Neural crest cell (in vitro differentiated cells): Measurements from ENCODE around the gene CR1. TPM values are rescaled to one million over a fixed set of nuclear protein-coding genes. Genes with fewer than 3 reads are reported as not detected.
"Not testable (repeated sequence)": the region's sequence is repeated elsewhere in the genome, so short reads cannot be mapped to it uniquely, and the experiment has no call there.

ENCODE experiments used
- DNase-seq: peaks from one replicate; pipeline ENCODE4 v3.0.0; 2021; ENCODE audit warnings: low read depth, mixed read lengths, low spot score
- H3K27ac Mint-ChIP-seq: one replicate; pipeline ENCODE4 v1.8.0; 2021; ENCODE audit warnings: mild to moderate bottlenecking, mixed read lengths; ENCODE audit not compliant: unreplicated experiment
- H3K27me3 Mint-ChIP-seq: 2 replicates; pipeline ENCODE4 v1.8.0; 2021; ENCODE audit warnings: low read depth, mild to moderate bottlenecking, mixed read lengths
- H3K36me3 Mint-ChIP-seq: 2 replicates; pipeline ENCODE4 v1.8.0; 2021; ENCODE audit warnings: low read depth, mild to moderate bottlenecking, mixed read lengths
- H3K4me1 Mint-ChIP-seq: 2 replicates; pipeline ENCODE4 v1.8.0; 2021; ENCODE audit warnings: mixed read lengths
- H3K4me3 Mint-ChIP-seq: one replicate; pipeline ENCODE4 v1.8.0; 2021; ENCODE audit warnings: mild to moderate bottlenecking, mixed read lengths
- H3K9me3 Mint-ChIP-seq: 2 replicates; pipeline ENCODE4 v1.8.0; 2021; ENCODE audit warnings: mixed read lengths
- total RNA-seq: library from RNA; stranded (reverse); gene quantifications from 2 replicates; pipeline ENCODE4 v1.2.1, GENCODE V29; 2021
- TF ChIP-seq, protein P1 (sequence below): fragments of 200-600 bp; sonication (generic); conservative IDR thresholded peaks from 2 replicates; pipeline ENCODE4 v1.5.0; 2021; ENCODE audit warnings: antibody characterized with exemption, mild to moderate bottlenecking

The CR1 gene
- total RNA-seq, 1 donor from 2014 or later: not detected

DNA sequence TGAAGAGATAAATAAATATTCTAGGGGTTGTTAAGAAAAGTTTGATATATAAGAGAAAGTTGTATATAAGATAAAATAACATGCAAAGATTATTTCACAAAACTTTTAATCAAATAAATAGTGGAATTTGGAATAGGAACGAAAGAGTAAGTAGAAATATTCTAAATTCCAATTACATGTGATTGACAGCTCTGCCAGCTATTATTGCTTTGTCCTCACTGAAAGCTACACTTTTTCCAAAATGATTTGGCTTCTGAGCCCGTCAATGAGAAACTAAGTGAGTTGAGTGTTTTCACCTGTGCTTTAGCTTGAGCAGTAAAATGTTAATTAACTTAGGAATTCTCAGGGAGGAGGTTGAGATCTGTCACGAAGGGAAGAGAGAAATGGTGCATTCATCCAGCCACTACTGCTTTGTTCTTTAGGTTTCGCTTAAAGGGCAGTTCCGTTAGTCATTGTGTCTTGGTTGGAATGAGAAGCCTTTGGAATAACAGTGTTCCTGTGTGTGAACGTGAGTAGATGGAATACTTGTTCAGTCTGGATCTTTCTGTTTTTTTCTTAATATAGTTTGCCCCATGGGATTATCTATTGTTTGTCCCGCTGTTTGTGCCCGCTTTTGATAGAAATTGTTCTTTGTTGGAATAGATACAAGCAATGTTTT lies 85.7 kb downstream of the CR1 start:
- Mint-ChIP-seq H3K4me3 (no peak overlapping the region), H3K27me3 (peaks cover 3% of the 10 kb centered on the region), H3K9me3 (no peaks in the 10 kb centered on the region), H3K27ac (no peak overlapping the region), H3K4me1 (peaks cover 10% of the 10 kb centered on the region), H3K36me3 (no peaks in the 10 kb centered on the region)
- TF ChIP-seq, protein P1, sequence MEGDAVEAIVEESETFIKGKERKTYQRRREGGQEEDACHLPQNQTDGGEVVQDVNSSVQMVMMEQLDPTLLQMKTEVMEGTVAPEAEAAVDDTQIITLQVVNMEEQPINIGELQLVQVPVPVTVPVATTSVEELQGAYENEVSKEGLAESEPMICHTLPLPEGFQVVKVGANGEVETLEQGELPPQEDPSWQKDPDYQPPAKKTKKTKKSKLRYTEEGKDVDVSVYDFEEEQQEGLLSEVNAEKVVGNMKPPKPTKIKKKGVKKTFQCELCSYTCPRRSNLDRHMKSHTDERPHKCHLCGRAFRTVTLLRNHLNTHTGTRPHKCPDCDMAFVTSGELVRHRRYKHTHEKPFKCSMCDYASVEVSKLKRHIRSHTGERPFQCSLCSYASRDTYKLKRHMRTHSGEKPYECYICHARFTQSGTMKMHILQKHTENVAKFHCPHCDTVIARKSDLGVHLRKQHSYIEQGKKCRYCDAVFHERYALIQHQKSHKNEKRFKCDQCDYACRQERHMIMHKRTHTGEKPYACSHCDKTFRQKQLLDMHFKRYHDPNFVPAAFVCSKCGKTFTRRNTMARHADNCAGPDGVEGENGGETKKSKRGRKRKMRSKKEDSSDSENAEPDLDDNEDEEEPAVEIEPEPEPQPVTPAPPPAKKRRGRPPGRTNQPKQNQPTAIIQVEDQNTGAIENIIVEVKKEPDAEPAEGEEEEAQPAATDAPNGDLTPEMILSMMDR: no peak
- no peak for DNase-seq

DNA sequence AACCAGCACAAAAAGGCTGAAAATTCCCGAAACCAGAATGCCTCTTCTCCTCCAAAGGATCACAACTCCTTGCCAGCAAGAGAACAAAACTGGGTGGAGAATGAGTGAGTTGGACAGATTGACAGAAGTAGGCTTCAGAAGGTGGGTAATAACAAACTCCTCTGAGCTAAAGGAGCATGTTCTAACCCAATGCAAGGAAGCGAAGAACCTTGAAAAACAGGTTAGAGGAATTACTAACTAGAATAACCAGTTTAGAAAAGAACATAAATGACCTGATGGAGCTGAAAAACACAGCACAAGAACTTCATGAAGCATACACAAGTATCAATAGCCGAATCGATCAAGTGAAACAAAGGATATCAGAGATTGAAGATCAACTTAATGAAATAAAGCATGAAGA lies 93.5 kb downstream of the CR1 start:
- H3K4me3 Mint-ChIP-seq, H3K36me3 Mint-ChIP-seq, H3K27ac Mint-ChIP-seq, H3K9me3 Mint-ChIP-seq, H3K4me1 Mint-ChIP-seq, DNase-seq: not testable (repeated sequence)
- peaks cover 11% of the 10 kb centered on the region for H3K27me3 Mint-ChIP-seq

DNA sequence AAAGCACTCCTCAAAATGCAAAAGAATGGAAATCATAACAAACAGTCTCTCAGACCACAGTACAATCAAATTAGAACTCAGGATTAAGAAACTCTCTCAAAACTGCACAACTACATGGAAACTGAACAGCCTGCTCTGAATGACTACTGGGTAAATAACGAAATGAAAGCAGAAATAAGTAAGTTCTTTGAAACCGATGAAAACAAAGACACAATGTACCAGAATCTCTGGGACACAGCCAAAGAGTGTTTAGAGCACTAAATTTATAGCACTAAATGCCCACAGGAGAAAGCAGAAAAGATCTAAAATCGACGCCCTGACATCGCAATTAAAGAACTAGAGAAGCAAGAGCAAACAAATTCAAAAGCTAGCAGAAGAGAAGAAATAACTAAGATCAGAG lies 95.2 kb downstream of the CR1 start:
- peaks cover 11% of the 10 kb centered on the region for H3K27me3 Mint-ChIP-seq
- H3K4me3 Mint-ChIP-seq, H3K4me1 Mint-ChIP-seq, H3K36me3 Mint-ChIP-seq, H3K9me3 Mint-ChIP-seq, H3K27ac Mint-ChIP-seq, DNase-seq: not testable (repeated sequence)

DNA sequence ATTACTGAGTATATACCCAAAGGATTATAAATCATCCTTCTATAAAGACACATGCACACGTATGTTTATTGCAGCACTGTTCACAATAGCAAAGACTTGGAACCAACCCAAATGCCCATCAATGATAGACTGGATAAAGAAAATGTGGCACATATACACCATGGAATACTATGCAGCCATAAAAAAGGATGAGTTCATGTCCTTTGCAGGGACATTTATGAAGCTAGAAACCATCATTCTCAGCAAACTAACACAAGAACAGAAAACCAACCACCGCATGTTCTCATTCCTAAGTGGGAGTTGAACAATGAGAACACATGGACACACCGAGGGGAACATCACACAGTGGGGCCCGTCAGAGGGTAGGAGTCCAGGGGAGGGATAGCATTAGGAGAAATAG lies 98.1 kb downstream of the CR1 start:
- not testable (repeated sequence) for H3K36me3 Mint-ChIP-seq

DNA sequence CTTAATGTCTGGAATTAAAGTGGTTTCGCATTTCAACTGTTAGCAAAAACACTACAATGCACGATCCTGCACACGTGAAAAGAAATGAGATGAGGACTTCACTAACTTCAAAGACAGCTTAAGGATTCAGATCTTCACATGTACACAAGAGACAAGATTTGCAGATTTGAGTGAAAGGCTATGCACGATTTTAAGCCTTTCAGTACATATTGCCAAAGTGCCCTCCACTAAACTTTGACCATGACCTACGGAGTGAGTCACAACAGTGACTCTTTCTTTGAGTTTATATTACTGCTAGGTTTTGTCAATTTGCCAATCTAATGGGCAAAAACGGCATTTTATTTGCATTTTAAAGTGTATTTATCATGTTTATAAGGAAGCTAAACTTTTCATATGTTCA lies 107.8 kb downstream of the CR1 start:
- TF ChIP-seq, protein P1: no peak
- Mint-ChIP-seq H3K36me3 (no peaks in the 10 kb centered on the region), H3K4me3 (no peak overlapping the region), H3K27me3 (peaks cover 4% of the 10 kb centered on the region), H3K4me1 (no peaks in the 10 kb centered on the region), H3K27ac (no peak overlapping the region), H3K9me3 (no peaks in the 10 kb centered on the region)
- DNase-seq: no peak

More for the DNA sequence above, 98.1 kb downstream of the CR1 start:
- H3K4me1 Mint-ChIP-seq, H3K9me3 Mint-ChIP-seq, H3K27ac Mint-ChIP-seq, DNase-seq, H3K4me3 Mint-ChIP-seq: not testable (repeated sequence)
- H3K27me3 Mint-ChIP-seq: peaks cover 11% of the 10 kb centered on the region

DNA sequence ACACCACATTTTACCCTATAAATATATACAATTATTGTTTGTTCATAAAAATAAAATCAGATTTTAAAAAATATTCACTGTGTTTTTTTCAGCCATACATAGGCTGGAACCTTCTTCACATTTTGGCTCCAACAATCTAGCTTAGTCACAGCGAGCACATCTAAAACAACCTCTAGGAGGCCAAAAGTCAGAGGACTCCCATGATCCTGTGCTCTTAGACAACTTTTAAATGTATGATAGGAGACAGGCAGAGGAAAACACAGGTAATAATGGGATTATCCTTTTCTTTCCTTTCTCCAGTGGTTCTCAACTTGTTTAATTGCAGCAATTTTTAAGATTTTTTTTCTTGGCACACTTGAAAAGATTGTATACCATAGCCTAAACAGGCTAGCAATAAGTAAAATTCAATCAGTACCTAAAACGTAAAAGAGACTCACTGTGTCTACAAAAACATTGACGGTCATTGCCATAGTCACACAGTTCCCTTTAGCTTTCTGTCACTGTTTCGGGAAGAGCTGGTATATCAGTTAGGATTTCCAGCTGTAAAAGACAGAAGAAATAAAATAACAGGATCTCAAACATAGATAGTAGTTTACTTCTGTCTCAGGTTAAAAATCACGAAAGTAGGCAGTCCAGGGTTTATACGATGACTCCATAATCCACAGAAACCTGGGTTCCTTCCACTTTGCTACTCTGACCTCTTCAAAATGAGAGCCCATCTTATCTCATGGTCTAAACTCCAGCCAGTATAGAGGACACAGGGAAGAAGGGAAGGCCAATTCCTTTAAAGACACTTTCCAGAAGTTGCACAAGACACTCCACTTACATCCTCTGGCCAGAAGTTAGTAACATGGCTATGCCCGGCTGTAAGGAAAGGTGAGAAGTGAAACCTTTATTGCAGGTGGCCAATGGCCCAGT lies 109.7 kb downstream of the CR1 start:
- no peaks in the 10 kb centered on the region for H3K9me3 Mint-ChIP-seq
- H3K27me3 Mint-ChIP-seq: peaks cover 4% of the 10 kb centered on the region
- H3K27ac Mint-ChIP-seq: no peak overlapping the region
- DNase-seq: no peak
- TF ChIP-seq, protein P1: no peak
- no peaks in the 10 kb centered on the region for H3K36me3 Mint-ChIP-seq
- no peaks in the 10 kb centered on the region for H3K4me1 Mint-ChIP-seq
- no peak overlapping the region for H3K4me3 Mint-ChIP-seq

DNA sequence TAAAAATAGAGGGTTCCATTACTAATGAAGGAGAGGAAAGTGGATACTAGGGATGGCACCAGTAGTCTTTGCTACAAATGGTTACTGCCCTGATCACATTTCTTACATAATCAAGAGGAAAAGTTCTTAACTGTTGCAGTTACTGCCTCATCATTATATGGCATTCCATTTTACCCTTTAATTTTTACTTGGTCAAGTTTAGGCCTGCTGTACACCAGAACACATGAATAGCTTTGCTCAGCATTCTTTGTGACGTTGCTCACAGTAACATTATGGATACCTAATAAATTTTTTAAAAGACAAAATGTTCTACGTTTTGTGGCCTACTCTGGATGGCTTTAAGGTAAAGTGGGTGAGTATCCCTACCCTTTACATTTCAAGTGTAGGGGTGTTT lies 110.4 kb downstream of the CR1 start:
- H3K27me3 Mint-ChIP-seq: peaks cover 4% of the 10 kb centered on the region
- TF ChIP-seq, protein P1: no peak
- H3K27ac Mint-ChIP-seq: no peak overlapping the region

More for the DNA sequence above, 110.4 kb downstream of the CR1 start:
- DNase-seq: no peak
- H3K36me3 Mint-ChIP-seq: no peaks in the 10 kb centered on the region
- no peaks in the 10 kb centered on the region for H3K9me3 Mint-ChIP-seq
- H3K4me3 Mint-ChIP-seq: no peak overlapping the region
- no peaks in the 10 kb centered on the region for H3K4me1 Mint-ChIP-seq
